ENCODE results near the gene RGS7. TPM values are rescaled to one million over a fixed set of nuclear protein-coding genes. Genes with fewer than 3 reads are reported as not detected.

The RGS7 gene
- total RNA-seq, 1 donor from 2014 or later = 0.18 TPM

GRCh38 chr1:241270016-241270415 is 87.0 kb downstream of the RGS7 start:
- no peak overlapping the region for H3K27ac ChIP-seq (ENCODE audit: low read depth, low read length)
- H2AFZ ChIP-seq (ENCODE audit: low read depth, low read length) = no peak overlapping the region
- no peak overlapping the region for H3K27ac Mint-ChIP-seq (ENCODE audit: unreplicated experiment)
- no peaks in the 10 kb centered on the region for H3K79me2 ChIP-seq (ENCODE audit: insufficient read depth, low read length)
- H3K4me3 ChIP-seq (ENCODE audit: insufficient read depth, low read depth, low read length) = no peak overlapping the region
- no peaks in the 10 kb centered on the region for H3K4me1 ChIP-seq (ENCODE audit: insufficient read depth, low read length)
- no peaks in the 10 kb centered on the region for H3K27me3 ChIP-seq (ENCODE audit: insufficient read depth, low read length)
- H3K4me3 Mint-ChIP-seq (ENCODE audit: unreplicated experiment) = no peak overlapping the region
- FAIRE-seq (no peak), DNase-seq (ENCODE audit: low read depth) (no peak)
- no peaks in the 10 kb centered on the region for H3K9me3 ChIP-seq (ENCODE audit: insufficient read depth, low read depth, low read length)
- H3K27me3 Mint-ChIP-seq (ENCODE audit: low read depth, unreplicated experiment) = no peaks in the 10 kb centered on the region
- H3K9ac ChIP-seq (ENCODE audit: low read length) = no peak overlapping the region
- H3K9me3 Mint-ChIP-seq (ENCODE audit: unreplicated experiment) = peaks cover 4% of the 10 kb centered on the region
- no peaks in the 10 kb centered on the region for H3K4me1 Mint-ChIP-seq (ENCODE audit: low read depth, unreplicated experiment)
- no peaks in the 10 kb centered on the region for H3K36me3 Mint-ChIP-seq (ENCODE audit: low read depth, unreplicated experiment)
- H4K20me1 ChIP-seq (ENCODE audit: insufficient read depth, low read length) = no peaks in the 10 kb centered on the region
- H3K4me2 ChIP-seq (ENCODE audit: low read length) = no peak overlapping the region
- TF ChIP-seq, protein P1, sequence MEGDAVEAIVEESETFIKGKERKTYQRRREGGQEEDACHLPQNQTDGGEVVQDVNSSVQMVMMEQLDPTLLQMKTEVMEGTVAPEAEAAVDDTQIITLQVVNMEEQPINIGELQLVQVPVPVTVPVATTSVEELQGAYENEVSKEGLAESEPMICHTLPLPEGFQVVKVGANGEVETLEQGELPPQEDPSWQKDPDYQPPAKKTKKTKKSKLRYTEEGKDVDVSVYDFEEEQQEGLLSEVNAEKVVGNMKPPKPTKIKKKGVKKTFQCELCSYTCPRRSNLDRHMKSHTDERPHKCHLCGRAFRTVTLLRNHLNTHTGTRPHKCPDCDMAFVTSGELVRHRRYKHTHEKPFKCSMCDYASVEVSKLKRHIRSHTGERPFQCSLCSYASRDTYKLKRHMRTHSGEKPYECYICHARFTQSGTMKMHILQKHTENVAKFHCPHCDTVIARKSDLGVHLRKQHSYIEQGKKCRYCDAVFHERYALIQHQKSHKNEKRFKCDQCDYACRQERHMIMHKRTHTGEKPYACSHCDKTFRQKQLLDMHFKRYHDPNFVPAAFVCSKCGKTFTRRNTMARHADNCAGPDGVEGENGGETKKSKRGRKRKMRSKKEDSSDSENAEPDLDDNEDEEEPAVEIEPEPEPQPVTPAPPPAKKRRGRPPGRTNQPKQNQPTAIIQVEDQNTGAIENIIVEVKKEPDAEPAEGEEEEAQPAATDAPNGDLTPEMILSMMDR (IDR thresholded peaks at IDR 0.05; ENCODE audit: insufficient read depth, low read depth, low read length) = no peak
- TF ChIP-seq EZH2 (IDR thresholded peaks at IDR 0.05; ENCODE audit: insufficient read depth, low read length) = no peak
- H3K36me3 ChIP-seq (ENCODE audit: insufficient read depth, low read length) = no peaks in the 10 kb centered on the region

- Mint-ChIP-seq H3K27me3 (ENCODE audit: low read depth, unreplicated experiment) (no peaks in the 10 kb centered on the region), H3K9me3 (ENCODE audit: unreplicated experiment) (peaks cover 4% of the 10 kb centered on the region)
Observed at GRCh38 chr1:241269116-241269515, 87.9 kb downstream of the RGS7 start.

DNA sequence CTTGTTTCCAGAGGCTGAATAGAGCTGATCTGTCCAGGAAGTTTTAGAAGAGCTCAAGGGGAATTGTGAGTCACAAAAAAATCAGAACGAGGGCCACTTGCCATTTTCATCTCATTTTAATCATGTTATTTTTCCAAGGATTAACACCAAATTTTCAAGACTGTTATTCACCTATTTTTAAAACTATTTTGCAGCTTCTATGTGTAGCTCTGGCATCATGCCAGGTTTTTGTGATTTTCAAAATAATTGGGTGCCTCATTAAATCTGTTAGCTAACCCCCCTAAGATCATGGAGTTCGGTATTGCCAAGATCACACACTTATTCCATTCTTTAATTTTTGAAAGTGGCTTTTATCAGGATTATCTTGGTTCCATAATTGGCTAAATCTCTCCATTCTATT is 90.9 kb downstream of the RGS7 start:
- FAIRE-seq = no peak

More at GRCh38 chr1:241269116-241269515, 87.9 kb downstream of the RGS7 start:
- no peaks in the 10 kb centered on the region for H3K79me2 ChIP-seq (ENCODE audit: insufficient read depth, low read length)
- no peak overlapping the region for H3K27ac ChIP-seq (ENCODE audit: low read depth, low read length)
- H2AFZ ChIP-seq (ENCODE audit: low read depth, low read length) = no peak overlapping the region
- no peak overlapping the region for H3K4me3 ChIP-seq (ENCODE audit: insufficient read depth, low read depth, low read length)
- no peaks in the 10 kb centered on the region for H3K4me1 Mint-ChIP-seq (ENCODE audit: low read depth, unreplicated experiment)
- no peaks in the 10 kb centered on the region for H4K20me1 ChIP-seq (ENCODE audit: insufficient read depth, low read length)
- no peak overlapping the region for H3K27ac Mint-ChIP-seq (ENCODE audit: unreplicated experiment)
- no peak for FAIRE-seq
- no peaks in the 10 kb centered on the region for H3K36me3 Mint-ChIP-seq (ENCODE audit: low read depth, unreplicated experiment)
- no peaks in the 10 kb centered on the region for H3K4me1 ChIP-seq (ENCODE audit: insufficient read depth, low read length)
- no peak for DNase-seq (ENCODE audit: low read depth)
- H3K4me3 Mint-ChIP-seq (ENCODE audit: unreplicated experiment) = no peak overlapping the region
- no peaks in the 10 kb centered on the region for H3K9me3 ChIP-seq (ENCODE audit: insufficient read depth, low read depth, low read length)
- H3K4me2 ChIP-seq (ENCODE audit: low read length) = no peak overlapping the region
- no peaks in the 10 kb centered on the region for H3K36me3 ChIP-seq (ENCODE audit: insufficient read depth, low read length)
- no peaks in the 10 kb centered on the region for H3K27me3 ChIP-seq (ENCODE audit: insufficient read depth, low read length)
- H3K9ac ChIP-seq (ENCODE audit: low read length) = no peak overlapping the region
- TF ChIP-seq EZH2 (IDR thresholded peaks at IDR 0.05; ENCODE audit: insufficient read depth, low read length) = no peak

More for the DNA sequence above, 90.9 kb downstream of the RGS7 start:
- Mint-ChIP-seq H3K4me1 (ENCODE audit: low read depth, unreplicated experiment) (no peaks in the 10 kb centered on the region), H3K27me3 (ENCODE audit: low read depth, unreplicated experiment) (no peaks in the 10 kb centered on the region), H3K9me3 (ENCODE audit: unreplicated experiment) (peaks cover 2% of the 10 kb centered on the region), H3K27ac (ENCODE audit: unreplicated experiment) (no peak overlapping the region), H3K4me3 (ENCODE audit: unreplicated experiment) (no peak overlapping the region), H3K36me3 (ENCODE audit: low read depth, unreplicated experiment) (no peaks in the 10 kb centered on the region)
- no peaks in the 10 kb centered on the region for H4K20me1 ChIP-seq (ENCODE audit: insufficient read depth, low read length)
- no peak for DNase-seq (ENCODE audit: low read depth)
- no peaks in the 10 kb centered on the region for H3K79me2 ChIP-seq (ENCODE audit: insufficient read depth, low read length)
- H3K36me3 ChIP-seq (ENCODE audit: insufficient read depth, low read length) = no peaks in the 10 kb centered on the region
- H3K9ac ChIP-seq (ENCODE audit: low read length) = no peak overlapping the region
- H3K9me3 ChIP-seq (ENCODE audit: insufficient read depth, low read depth, low read length) = no peaks in the 10 kb centered on the region
- no peak overlapping the region for H3K27ac ChIP-seq (ENCODE audit: low read depth, low read length)
- H2AFZ ChIP-seq (ENCODE audit: low read depth, low read length) = no peak overlapping the region
- no peak for TF ChIP-seq EZH2 (IDR thresholded peaks at IDR 0.05; ENCODE audit: insufficient read depth, low read length)
- TF ChIP-seq, protein P1 (IDR thresholded peaks at IDR 0.05; ENCODE audit: insufficient read depth, low read depth, low read length) = no peak
- no peak overlapping the region for H3K4me2 ChIP-seq (ENCODE audit: low read length)
- H3K4me3 ChIP-seq (ENCODE audit: insufficient read depth, low read depth, low read length) = no peak overlapping the region
- H3K27me3 ChIP-seq (ENCODE audit: insufficient read depth, low read length) = no peaks in the 10 kb centered on the region
- H3K4me1 ChIP-seq (ENCODE audit: insufficient read depth, low read length) = no peaks in the 10 kb centered on the region

All from astrocyte (in vitro differentiated cells and primary cell).